ENCODE data around the gene TUBE1. TPM values are rescaled to one million over a fixed set of nuclear protein-coding genes. Genes with fewer than 3 reads are reported as not detected.
"Not testable (repeated sequence)": the region's sequence is repeated elsewhere in the genome, so short reads cannot be mapped to it uniquely, and the experiment has no call there.

Gene TUBE1
- total and polyA plus RNA-seq, 10 of the 15 experiments (the other 5 are each of a cell fraction or from before 2014, with no cell fraction given): 6.3 to 25.2 (median 13.6) TPM

DNA sequence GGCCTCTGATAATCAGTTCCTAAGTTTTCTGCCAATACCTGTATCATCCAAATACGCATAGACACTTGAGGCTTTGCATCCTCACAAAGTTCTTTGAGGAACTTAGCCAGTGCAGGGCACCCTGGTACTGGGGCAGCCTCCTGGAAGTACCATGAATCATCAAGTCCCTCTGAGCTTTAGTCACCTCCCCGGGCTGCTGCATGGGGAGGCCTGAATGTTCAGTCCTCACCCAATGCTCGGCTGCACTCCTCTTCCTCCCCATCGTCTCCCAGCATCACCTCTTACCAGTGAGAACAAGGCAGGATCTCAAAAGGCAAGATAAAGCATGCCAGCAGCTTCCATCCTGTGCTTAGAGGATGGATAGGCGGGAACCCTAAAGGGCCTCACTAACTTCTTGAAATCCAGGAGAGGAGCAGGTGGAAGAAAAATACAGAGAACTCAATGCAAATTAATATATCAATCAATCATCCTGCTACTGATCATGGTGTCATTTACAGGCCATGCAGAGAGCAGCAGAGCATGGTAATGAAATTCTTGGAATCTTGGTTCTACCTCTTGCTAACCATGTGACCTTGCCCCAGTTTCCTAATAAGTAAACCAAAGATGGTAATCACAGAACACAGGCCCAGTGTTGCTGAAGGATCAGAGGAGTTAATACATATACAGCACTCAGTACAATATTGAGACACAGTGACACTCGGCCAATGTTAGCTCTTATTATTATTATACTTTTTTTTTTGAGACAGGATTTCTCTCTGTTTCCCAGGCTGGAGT lies 38.1 kb downstream of the TUBE1 start (continued):
- TF ChIP-seq, protein P1, sequence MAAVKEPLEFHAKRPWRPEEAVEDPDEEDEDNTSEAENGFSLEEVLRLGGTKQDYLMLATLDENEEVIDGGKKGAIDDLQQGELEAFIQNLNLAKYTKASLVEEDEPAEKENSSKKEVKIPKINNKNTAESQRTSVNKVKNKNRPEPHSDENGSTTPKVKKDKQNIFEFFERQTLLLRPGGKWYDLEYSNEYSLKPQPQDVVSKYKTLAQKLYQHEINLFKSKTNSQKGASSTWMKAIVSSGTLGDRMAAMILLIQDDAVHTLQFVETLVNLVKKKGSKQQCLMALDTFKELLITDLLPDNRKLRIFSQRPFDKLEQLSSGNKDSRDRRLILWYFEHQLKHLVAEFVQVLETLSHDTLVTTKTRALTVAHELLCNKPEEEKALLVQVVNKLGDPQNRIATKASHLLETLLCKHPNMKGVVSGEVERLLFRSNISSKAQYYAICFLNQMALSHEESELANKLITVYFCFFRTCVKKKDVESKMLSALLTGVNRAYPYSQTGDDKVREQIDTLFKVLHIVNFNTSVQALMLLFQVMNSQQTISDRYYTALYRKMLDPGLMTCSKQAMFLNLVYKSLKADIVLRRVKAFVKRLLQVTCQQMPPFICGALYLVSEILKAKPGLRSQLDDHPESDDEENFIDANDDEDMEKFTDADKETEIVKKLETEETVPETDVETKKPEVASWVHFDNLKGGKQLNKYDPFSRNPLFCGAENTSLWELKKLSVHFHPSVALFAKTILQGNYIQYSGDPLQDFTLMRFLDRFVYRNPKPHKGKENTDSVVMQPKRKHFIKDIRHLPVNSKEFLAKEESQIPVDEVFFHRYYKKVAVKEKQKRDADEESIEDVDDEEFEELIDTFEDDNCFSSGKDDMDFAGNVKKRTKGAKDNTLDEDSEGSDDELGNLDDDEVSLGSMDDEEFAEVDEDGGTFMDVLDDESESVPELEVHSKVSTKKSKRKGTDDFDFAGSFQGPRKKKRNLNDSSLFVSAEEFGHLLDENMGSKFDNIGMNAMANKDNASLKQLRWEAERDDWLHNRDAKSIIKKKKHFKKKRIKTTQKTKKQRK (IDR thresholded peaks at IDR 0.05; ENCODE audit: low read depth, low read length): no peak
- TF ChIP-seq HDAC2 (IDR thresholded peaks at IDR 0.05) (no peak), PML (IDR thresholded peaks at IDR 0.05; ENCODE audit: low read length) (no peak), TARDBP (IDR thresholded peaks at IDR 0.05; ENCODE audit: borderline replicate concordance) (no peak)

DNA sequence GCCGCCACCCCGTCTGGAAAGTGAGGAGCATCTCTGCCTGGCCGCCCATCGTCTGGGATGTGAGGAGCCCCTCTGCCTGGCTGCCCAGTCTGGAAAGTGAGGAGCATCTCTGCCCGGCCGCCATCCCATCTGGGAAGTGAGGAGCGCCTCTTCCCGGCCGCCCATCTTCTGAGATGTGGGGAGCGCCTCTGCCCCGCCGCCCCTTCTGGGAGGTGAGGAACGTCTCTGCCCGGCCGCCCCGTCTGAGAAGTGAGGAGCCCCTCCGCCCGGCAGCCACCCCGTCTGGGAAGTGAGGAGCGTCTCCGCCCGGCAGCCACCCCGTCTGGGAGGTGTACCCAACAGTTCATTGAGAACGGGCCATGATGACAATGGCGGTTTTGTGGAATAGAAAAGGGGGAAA lies 39.8 kb downstream of the TUBE1 start:
- H4K20me1 ChIP-seq (ENCODE audit: control insufficient read depth, insufficient read depth); RAD21 ChIA-PET (ENCODE audit: unreplicated experiment); H3K9ac ChIP-seq (ENCODE audit: control insufficient read depth, insufficient read depth, low read length); H3K4me1 ChIP-seq (ENCODE audit: control insufficient read depth, insufficient read depth, low read length); FAIRE-seq; H3K27me3 ChIP-seq (replicated peaks in 1 of 2; ENCODE audit: control insufficient read depth in 2 of 2, insufficient read depth in 2 of 2, low read length in 1 of 2); H3K36me3 ChIP-seq (ENCODE audit: control insufficient read depth in 2 of 2, insufficient read depth in 2 of 2, low read length in 1 of 2); BruUV-seq (replicated peaks); H3K4me3 ChIP-seq; H3K27ac ChIP-seq (ENCODE audit: control insufficient read depth, insufficient read depth); H3K79me2 ChIP-seq (ENCODE audit: control insufficient read depth, insufficient read depth, low read length); H2AFZ ChIP-seq (ENCODE audit: control insufficient read depth, low read depth, low read length); intact Hi-C loops (cut with micrococcal nuclease; ENCODE audit: unreplicated experiment); DNase-seq (ENCODE audit: low read depth, low spot score); CTCF ChIA-PET; H3K4me2 ChIP-seq (ENCODE audit: control insufficient read depth, insufficient read depth); POLR2A ChIA-PET; H3K9me3 ChIP-seq (replicated peaks; ENCODE audit: control insufficient read depth, insufficient read depth, low read length); ATAC-seq: not testable (repeated sequence)
- SMC1A ChIA-PET (ENCODE audit: uncharacterized antibody, unreplicated experiment): interaction anchor here (1.1 kb wide), 1 partner anchor 13 kb away, joined by 3 read pairs; no protein-coding TSS in a partner anchor
- in situ Hi-C loops (cut with MboI): loop anchor here (5.0 kb wide), 1 partner anchor 795 kb away; no protein-coding TSS in a partner anchor
- WGBS (ENCODE audit: insufficient coverage, insufficient replicate concordance, low lambda C conversion rate, missing lambda C conversion rate): 73% methylated on average over 25 of the region's 25 CpGs

Data from GM12878 (cell line).